H1 (cell line): ENCODE data around the gene PCDH9. TPM values are rescaled to one million over a fixed set of nuclear protein-coding genes. Genes with fewer than 3 reads are reported as not detected.

Source experiments
- CTCF ChIA-PET: fragments of 300-600 bp; sonication (Branson Sonifier 250); formaldehyde crosslinking; loops from one replicate; lab custom pipeline; 2021; ENCODE audit not compliant: partially characterized antibody; lab: Charles Lee
- POLR2A ChIA-PET: fragments of 300-600 bp; sonication (Branson Sonifier 250); formaldehyde crosslinking; loops from one replicate; lab custom pipeline; 2021; ENCODE audit warnings: inconsistent platforms; ENCODE audit not compliant: partially characterized antibody; lab: Charles Lee
- DNase-seq, 2 experiments: peaks; one replicate each; pipeline versions ENCODE4 v3.0.0 to v3.0.0-alpha.2; 2010 to 2022; ENCODE audit warnings: low spot score in 2 of 2, low read depth in 1 of 2, mixed read lengths in 1 of 2
- FAIRE-seq: peaks from 2 replicates; lab custom pipeline; 2011; peaks lifted over from hg19 to GRCh38; lab: Jason Lieb, UNC
- H2AFZ ChIP-seq: 2 replicates; pipeline ENCODE4 v1.8.1; 2012; ENCODE audit warnings: low read length, inconsistent platforms
- H2AK5ac ChIP-seq: 2 replicates; pipeline ENCODE4 v1.6.1; 2013; ENCODE audit warnings: low read depth, low read length
- H2BK120ac ChIP-seq: replicated peaks from 2 replicates; pipeline ENCODE3; 2013; ENCODE audit warnings: low read depth, low read length, inconsistent platforms
- H2BK12ac ChIP-seq: 2 replicates; pipeline ENCODE4 v1.6.1; 2013; ENCODE audit warnings: low read depth, low read length
- H2BK15ac ChIP-seq: 2 replicates; pipeline ENCODE4 v1.6.1; 2013; ENCODE audit warnings: low read length
- H2BK20ac ChIP-seq: 2 replicates; pipeline ENCODE4 v1.6.1; 2013; ENCODE audit warnings: low read length
- H2BK5ac ChIP-seq: 2 replicates; pipeline ENCODE4 v1.6.1; 2013; ENCODE audit warnings: low read depth, low read length
- H3K14ac ChIP-seq: 2 replicates; pipeline ENCODE4 v1.6.1; 2013; ENCODE audit warnings: inconsistent platforms; ENCODE audit not compliant: insufficient read length
- H3K18ac ChIP-seq: 2 replicates; pipeline ENCODE4 v1.6.1; 2013; ENCODE audit warnings: low read length; ENCODE audit errors: extremely low read depth
- H3K23ac ChIP-seq: 2 replicates; pipeline ENCODE4 v1.6.1; 2013; ENCODE audit warnings: inconsistent platforms; ENCODE audit not compliant: insufficient read length
- H3K23me2 ChIP-seq: 2 replicates; pipeline ENCODE4 v1.6.1; 2013; ENCODE audit warnings: low read depth, low read length
- H3K27ac ChIP-seq: 2 replicates; pipeline ENCODE4 v1.6.1; 2011; ENCODE audit warnings: low read depth, low read length, inconsistent platforms
- H3K27me3 ChIP-seq, 4 experiments: replicated peaks in 1 of 4; 1 replicate in 1 of 4; 2 replicates in 3 of 4; pipeline versions ENCODE4 v1.6.1 to v1.8.1; 2011 to 2013; ENCODE audit warnings: low read length in 3 of 4, mild to moderate bottlenecking in 3 of 4, inconsistent platforms in 2 of 4, mixed read lengths in 2 of 4, moderate library complexity in 1 of 4; ENCODE audit not compliant: control insufficient read depth in 3 of 4, insufficient read depth in 3 of 4; ENCODE audit errors: extremely low read depth in 1 of 4
- H3K36me3 ChIP-seq, 4 experiments: 2 replicates each; pipeline versions ENCODE4 v1.6.1 to v1.8.1; 2011 to 2013; ENCODE audit warnings: mild to moderate bottlenecking in 4 of 4, low read length in 3 of 4, moderate library complexity in 2 of 4, control low read depth in 1 of 4, inconsistent platforms in 1 of 4; ENCODE audit not compliant: insufficient read depth in 4 of 4, control insufficient read depth in 2 of 4
- H3K4ac ChIP-seq: replicated peaks from 2 replicates; pipeline ENCODE3; 2013; ENCODE audit warnings: low read length, low read depth, mixed read lengths, inconsistent platforms; ENCODE audit not compliant: insufficient read length
- H3K4me1 ChIP-seq, 4 experiments: replicated peaks in 1 of 4; 1 replicate in 1 of 4; 2 replicates in 3 of 4; pipeline versions ENCODE4 v1.6.1 to v1.8.1; 2011 to 2013; ENCODE audit warnings: low read length in 3 of 4, inconsistent platforms in 2 of 4, mixed read lengths in 1 of 4; ENCODE audit not compliant: insufficient read depth in 4 of 4, control insufficient read depth in 3 of 4
- H3K4me2 ChIP-seq, 2 experiments: 2 replicates each; pipeline versions ENCODE4 v1.6.1 to v1.8.1; 2011 to 2013; ENCODE audit warnings: low read depth in 2 of 2, low read length in 2 of 2, control low read depth in 1 of 2, inconsistent platforms in 1 of 2, mild to moderate bottlenecking in 1 of 2; ENCODE audit not compliant: insufficient read depth in 1 of 2
- H3K4me3 ChIP-seq, 4 experiments: fragments of 200-600, 300-600 bp in 1 of 4; sonication (generic), shearing (Covaris generic), sonication (Bioruptor Twin) in 1 of 4; 2 replicates each; pipeline versions ENCODE4 v1.5.1 to v1.8.1; 2011 to 2016; ENCODE audit warnings: low read length in 4 of 4, low read depth in 3 of 4, control low read depth in 2 of 4, inconsistent platforms in 2 of 4, mild to moderate bottlenecking in 2 of 4, mixed read lengths in 1 of 4, moderate library complexity in 1 of 4; ENCODE audit not compliant: insufficient read depth in 2 of 4; ENCODE audit errors: extremely low read depth in 1 of 4
- H3K56ac ChIP-seq: replicated peaks from 2 replicates; pipeline ENCODE3; 2013; ENCODE audit warnings: low read depth, mild to moderate bottlenecking, mixed read lengths, low read length, inconsistent platforms; ENCODE audit not compliant: insufficient read length
- H3K79me1 ChIP-seq: 2 replicates; pipeline ENCODE4 v1.6.1; 2013; ENCODE audit warnings: low read depth, low read length, control low read depth
- H3K79me2 ChIP-seq, 2 experiments: 2 replicates each; pipeline versions ENCODE4 v1.6.1 to v1.8.1; 2012 to 2013; ENCODE audit warnings: low read length in 2 of 2, mild to moderate bottlenecking in 2 of 2, inconsistent platforms in 1 of 2; ENCODE audit not compliant: insufficient read depth in 2 of 2, control insufficient read depth in 1 of 2
- H3K9ac ChIP-seq, 4 experiments: replicated peaks in 1 of 4; 1 replicate in 1 of 4; 2 replicates in 3 of 4; pipeline versions ENCODE4 v1.6.1 to v1.8.1; 2011 to 2013; ENCODE audit warnings: low read depth in 3 of 4, low read length in 3 of 4, control low read depth in 2 of 4, mild to moderate bottlenecking in 2 of 4, moderate library complexity in 2 of 4, inconsistent platforms in 1 of 4; ENCODE audit errors: extremely low read depth in 1 of 4
- H3K9me3 ChIP-seq, 2 experiments: 2 replicates each; pipeline versions ENCODE4 v1.6.1 to v1.8.1; 2012 to 2013; ENCODE audit warnings: mild to moderate bottlenecking in 2 of 2, moderate library complexity in 2 of 2, control low read depth in 1 of 2, inconsistent platforms in 1 of 2, low read depth in 1 of 2, low read length in 1 of 2, mixed read lengths in 1 of 2; ENCODE audit not compliant: insufficient read depth in 2 of 2
- H4K20me1 ChIP-seq, 2 experiments: replicated peaks in 1 of 2; 2 replicates each; pipeline versions ENCODE3 to v1.8.1; 2011 to 2013; ENCODE audit warnings: inconsistent platforms in 2 of 2, low read length in 2 of 2, mild to moderate bottlenecking in 1 of 2; ENCODE audit not compliant: insufficient read depth in 2 of 2, control insufficient read depth in 1 of 2
- H4K5ac ChIP-seq: 2 replicates; pipeline ENCODE4 v1.6.1; 2013; ENCODE audit warnings: low read length, low read depth, mixed read lengths, inconsistent platforms; ENCODE audit not compliant: insufficient read length
- H4K8ac ChIP-seq: 2 replicates; pipeline ENCODE4 v1.8.0; 2013; ENCODE audit warnings: mild to moderate bottlenecking, moderate library complexity, low read length, inconsistent platforms; ENCODE audit not compliant: insufficient read depth; ENCODE audit errors: extremely low read depth
- H4K91ac ChIP-seq: replicated peaks from 2 replicates; pipeline ENCODE3; 2013; ENCODE audit warnings: low read length, mixed read lengths, inconsistent platforms; ENCODE audit not compliant: insufficient read length
- ATF3 ChIP-seq: IDR thresholded peaks from 2 replicates; pipeline ENCODE4 v1.6.1; 2011; ENCODE audit warnings: low read depth, mild to moderate bottlenecking, low read length; ENCODE audit not compliant: insufficient read depth
- GTF2F1 ChIP-seq: IDR thresholded peaks from 2 replicates; pipeline ENCODE4 v1.6.1; 2012; ENCODE audit warnings: low read depth, low read length, improper control_type of control experiment, borderline replicate concordance
- POLR2AphosphoS5 ChIP-seq: IDR thresholded peaks from 2 replicates; pipeline ENCODE4 v1.6.1; 2011; ENCODE audit warnings: low read depth, low read length
- SIN3A ChIP-seq, 2 experiments: IDR thresholded peaks in 1 of 2; conservative IDR thresholded peaks in 1 of 2; 2 replicates each; pipeline ENCODE4 v1.6.1; 2011 to 2012; ENCODE audit warnings: low read length in 2 of 2, improper control_type of control experiment in 1 of 2, low read depth in 1 of 2, mild to moderate bottlenecking in 1 of 2
- WGBS, 2 experiments: shearing (Covaris generic) in 1 of 2; methylation state at CpG; one replicate each; pipeline versions ENCODE4 v1.1.6 to v1.1.7; 2013 to 2015; ENCODE audit warnings: low lambda C conversion rate in 2 of 2, mixed read lengths in 2 of 2, inconsistent platforms in 1 of 2, low coverage in 1 of 2, missing lambda C conversion rate in 1 of 2; ENCODE audit not compliant: insufficient replicate concordance in 2 of 2, insufficient coverage in 1 of 2, insufficient read length in 1 of 2; ENCODE audit errors: extremely low coverage in 1 of 2, missing lambda C conversion rate in 1 of 2; 5-methylcytosine and 5-hydroxymethylcytosine counted together
- polyA plus RNA-seq, 7 experiments: library from polyadenylated mRNA; depleted of rRNA in 3 of 7; stranded (reverse) in 5 of 7; unstranded in 2 of 7; fragments of >200 nt in 5 of 7; fragments of 200-250 nt in 2 of 7; gene quantifications; 1 replicate in 5 of 7; 2 replicates in 1 of 7; 4 replicates in 1 of 7; pipeline versions ENCODE4 v1.2.1 to v1.2.3, GENCODE V29; 2011 to 2013; ENCODE audit warnings: missing spikeins in 2 of 7, mixed read lengths in 2 of 7
- total RNA-seq: library from RNA; stranded (reverse); fragmentation: NEBNext Ultra II Directional; extraction: Animal tissue kit (Norgen Biotek cat#: 25700); gene quantifications from 2 replicates; pipeline ENCODE4 v1.2.1, GENCODE V29; 2021

The PCDH9 gene
- total and polyA plus RNA-seq, 2 of the 8 experiments (the other 6 are each of a cell fraction or from before 2014, with no cell fraction given), result 0.12 to 0.60 TPM

- no peak overlapping the region for H3K27ac ChIP-seq
- no peak overlapping the region for H3K4me3 ChIP-seq
- H3K23me2 ChIP-seq, result no peaks in the 10 kb centered on the region
- H2AFZ ChIP-seq, result no peak overlapping the region
- no peak overlapping the region for H2BK5ac ChIP-seq
- no peak overlapping the region for H3K18ac ChIP-seq
- 64% methylated on average over 6 of the region's 6 CpGs; no CpG with 5 or more reads in 1 of the 2 experiments for WGBS, 2 experiments
- no peak overlapping the region for H3K4me2 ChIP-seq
- no peak overlapping the region for H2BK12ac ChIP-seq
- no peaks in the 10 kb centered on the region for H3K79me2 ChIP-seq
- POLR2A ChIA-PET, result no interaction called here
- no peak overlapping the region for H3K9ac ChIP-seq
- FAIRE-seq, result no peak
- H3K23ac ChIP-seq, result no peak overlapping the region
- no peak overlapping the region for H2AK5ac ChIP-seq
- H3K14ac ChIP-seq, result no peak overlapping the region
- no peaks in the 10 kb centered on the region for H4K20me1 ChIP-seq
- H3K9me3 ChIP-seq, result no peaks in the 10 kb centered on the region
- CTCF ChIA-PET, result interaction anchor here (0.6 to 1.0 kb wide), 3 partner anchors 10 to 140 kb away, joined by 3 read pairs; no protein-coding TSS in a partner anchor
- no peaks in the 10 kb centered on the region for H3K36me3 ChIP-seq
- TF ChIP-seq POLR2AphosphoS5, result no peak
- TF ChIP-seq GTF2F1, result no peak
- TF ChIP-seq ATF3, result no peak
- no peak for TF ChIP-seq SIN3A (conservative IDR thresholded peaks at IDR 0.05 in 1 of 2, IDR thresholded peaks at IDR 0.05 in 1 of 2; ENCODE audit: low read depth in 1 of 2, low read length in 2 of 2)
- TF ChIP-seq, all 59 proteins: peak for 0
- no peak overlapping the region for H2BK20ac ChIP-seq
- peak overlapping the region; percentile 43 for H2BK120ac ChIP-seq
- no peaks in the 10 kb centered on the region for H3K79me1 ChIP-seq
- H4K8ac ChIP-seq, result no peak overlapping the region
- H4K5ac ChIP-seq, result no peak overlapping the region
- no peak overlapping the region for H2BK15ac ChIP-seq
- no peak for DNase-seq
- no peak overlapping the region for H3K56ac ChIP-seq
- peaks cover 0 to 4% (median 2%) of the 10 kb centered on the region in 4 experiments; a peak in 3 of 7 replicates for H3K4me1 ChIP-seq
- no peak overlapping the region for H4K91ac ChIP-seq
- H3K27me3 ChIP-seq, result no peaks in the 10 kb centered on the region
- peak overlapping the region; percentile 78 for H3K4ac ChIP-seq
These were observed 82.6 kb downstream of the PCDH9 start for GRCh38 chr13:67147342-67148133.
